HG03378 (cell line): ENCODE measurements around the gene MYH10.

Experiments
- ATAC-seq: cut with Tn5 transposase; IDR thresholded peaks from one replicate; pipeline ENCODE4 v1.9.1; 2021; ENCODE audit warnings: mild to moderate bottlenecking, moderate library complexity; ENCODE audit not compliant: unreplicated experiment

MYH10 gene

DNA sequence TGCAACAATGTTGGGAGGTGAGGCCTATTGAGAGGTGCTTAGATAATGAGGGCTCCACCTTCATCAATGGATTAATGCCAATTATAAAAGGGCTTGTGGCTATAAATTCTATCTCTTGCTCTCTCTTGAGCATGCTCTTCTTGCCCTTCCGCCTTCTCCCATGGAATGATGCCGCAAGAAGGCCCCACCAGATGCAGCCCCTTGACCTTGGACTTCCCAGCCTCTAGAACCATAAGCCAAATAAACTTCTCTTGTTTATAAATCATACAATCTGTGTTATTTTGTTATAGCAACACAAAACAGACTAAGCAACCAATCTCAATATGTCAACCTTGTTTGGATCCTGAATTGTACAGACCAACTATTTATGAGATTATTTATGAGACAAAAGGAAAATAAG, 20.0 kb downstream of the MYH10 start:
- no peak for ATAC-seq

DNA sequence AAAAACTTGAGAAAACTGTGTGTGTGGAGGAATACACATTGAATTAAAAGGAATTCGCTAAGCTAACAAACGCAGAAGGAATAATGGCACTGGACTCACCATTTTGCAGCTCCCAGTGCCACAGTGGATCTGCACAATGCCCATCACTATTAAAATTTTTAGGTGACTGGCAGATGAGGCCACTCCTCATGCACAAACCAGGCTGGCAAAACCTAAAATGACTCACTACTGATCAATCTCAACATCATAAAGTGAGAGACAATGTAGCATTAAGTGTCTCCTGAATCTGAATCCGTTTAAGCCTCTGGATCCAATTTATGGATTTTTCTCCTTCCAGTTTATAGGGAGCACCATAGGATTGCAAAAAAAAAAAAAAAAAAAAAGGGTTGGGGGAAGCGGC, 20.6 kb downstream of the MYH10 start:
- ATAC-seq: no peak

DNA sequence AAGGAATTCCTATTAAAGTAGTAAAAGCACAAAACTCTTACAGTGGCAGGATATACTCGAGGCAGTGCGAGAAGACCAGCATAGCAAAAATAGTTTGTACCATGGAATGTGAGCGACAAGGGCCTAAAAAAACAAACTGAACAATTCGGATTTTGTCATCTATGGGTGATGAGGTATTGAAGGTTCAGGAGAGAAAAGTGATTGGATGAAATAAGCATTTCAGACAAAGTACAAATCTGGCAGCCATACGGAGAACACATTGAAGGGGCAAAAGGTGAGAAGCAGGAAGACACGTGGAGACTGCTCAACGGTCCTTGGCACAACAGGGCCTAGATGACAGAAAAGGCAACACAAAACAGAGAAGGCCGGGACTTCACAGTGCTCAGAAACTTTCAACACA, 22.5 kb downstream of the MYH10 start:
- no peak for ATAC-seq

DNA sequence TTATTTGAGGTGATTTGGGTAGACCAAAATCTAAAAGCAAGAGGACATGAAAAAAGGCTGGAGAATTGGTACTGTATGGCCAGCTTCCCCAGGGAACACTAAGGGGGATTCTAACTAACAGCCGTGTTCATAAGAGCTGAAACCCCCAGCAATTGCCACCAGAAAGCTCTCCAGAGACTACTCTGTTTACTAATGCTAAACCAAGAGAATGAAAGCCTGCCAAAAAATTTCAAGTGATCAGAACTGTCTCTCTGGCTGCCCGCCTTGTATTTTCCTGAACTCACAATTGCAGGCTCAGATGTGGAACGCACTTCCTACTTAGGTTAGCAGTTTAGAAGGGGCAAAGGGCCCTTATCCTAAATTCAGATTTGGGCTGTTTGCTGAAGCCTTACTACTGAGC, 24.1 kb downstream of the MYH10 start:
- ATAC-seq: no peak

DNA sequence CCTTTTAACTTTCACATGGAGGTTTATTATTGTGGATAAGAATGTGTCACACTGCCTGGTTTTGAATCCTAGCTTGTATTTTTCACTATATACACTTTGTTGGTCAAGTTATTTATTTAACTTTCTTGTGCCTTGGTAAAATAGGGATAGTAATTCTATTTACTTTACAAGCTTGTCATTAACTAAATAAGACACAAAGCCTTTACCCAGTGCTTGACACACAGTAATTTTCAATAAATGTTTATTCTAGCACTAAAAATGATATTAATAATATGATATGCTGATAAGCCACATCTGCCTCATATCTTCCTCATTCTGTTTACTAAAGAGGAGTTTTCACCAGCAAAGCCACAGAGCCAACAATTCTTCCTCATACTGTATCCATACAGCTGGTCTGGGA, 27.8 kb downstream of the MYH10 start:
- no peak for ATAC-seq

DNA sequence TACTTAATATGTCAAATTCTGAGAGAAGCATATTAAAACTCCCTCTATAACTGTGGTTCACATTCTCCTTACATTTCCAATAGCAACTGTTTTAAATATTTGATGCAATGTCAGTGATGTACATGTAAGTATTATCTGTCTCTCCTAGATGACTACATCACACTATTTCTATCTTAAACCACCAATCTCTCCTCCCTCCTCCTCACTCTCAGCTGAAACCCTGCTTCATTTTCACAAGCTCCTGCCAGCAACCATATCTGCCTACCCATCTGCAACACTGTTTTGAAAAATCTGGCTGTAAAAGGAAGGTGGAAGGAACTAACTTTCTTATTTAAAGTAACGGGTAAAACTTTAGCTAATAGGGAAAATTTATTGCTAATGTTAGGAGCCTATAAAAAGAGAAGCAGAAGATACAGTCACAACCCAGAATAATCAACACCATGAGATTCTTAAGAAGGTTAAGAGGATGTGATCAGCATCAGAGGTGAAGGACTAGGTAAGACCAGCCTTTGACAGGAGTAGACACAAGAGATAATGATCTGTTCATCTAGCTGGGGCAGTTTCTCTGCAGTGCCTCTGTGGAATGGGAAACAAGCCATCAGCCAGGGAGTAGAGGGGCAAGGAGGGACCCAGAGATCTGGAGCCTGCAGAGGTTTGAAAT, 31.0 kb downstream of the MYH10 start:
- ATAC-seq: no peak

DNA sequence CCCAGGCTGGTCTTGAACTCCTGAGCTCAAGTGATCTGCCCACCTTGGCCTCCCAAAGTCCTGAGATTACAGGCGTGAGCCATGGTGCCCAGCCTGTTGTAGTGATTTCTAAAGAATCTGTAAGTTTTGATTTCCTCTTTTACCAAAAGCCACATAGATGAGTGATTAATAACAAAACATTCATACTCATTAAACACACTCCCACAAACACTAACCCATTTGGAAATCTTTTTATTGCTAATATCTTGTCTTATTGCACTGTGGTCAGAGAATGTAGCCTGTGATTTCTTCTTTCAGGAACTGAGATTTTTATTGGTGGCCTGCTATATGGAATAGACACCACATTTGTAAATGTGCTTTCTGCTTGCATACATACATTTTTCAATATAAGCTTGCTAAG, 31.6 kb downstream of the MYH10 start:
- ATAC-seq: no peak

DNA sequence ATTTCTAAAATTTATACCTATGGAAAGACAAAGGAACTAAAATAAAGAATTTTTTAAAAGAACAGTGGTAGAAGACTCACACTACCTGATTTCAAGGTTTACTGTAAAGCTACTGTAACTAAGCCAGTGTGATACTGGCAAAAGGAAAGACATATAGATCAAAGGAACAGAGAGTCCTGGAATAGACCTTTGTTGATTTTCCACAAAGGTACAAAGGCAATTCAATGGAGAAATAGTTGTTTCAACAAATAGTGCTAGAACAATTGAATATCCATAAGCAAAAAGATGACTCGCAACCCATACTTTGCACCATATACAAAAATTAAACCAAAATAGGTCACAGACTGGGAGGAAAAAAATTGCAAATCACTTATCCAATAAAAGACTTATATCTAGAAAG, 36.7 kb downstream of the MYH10 start:
- no peak for ATAC-seq

DNA sequence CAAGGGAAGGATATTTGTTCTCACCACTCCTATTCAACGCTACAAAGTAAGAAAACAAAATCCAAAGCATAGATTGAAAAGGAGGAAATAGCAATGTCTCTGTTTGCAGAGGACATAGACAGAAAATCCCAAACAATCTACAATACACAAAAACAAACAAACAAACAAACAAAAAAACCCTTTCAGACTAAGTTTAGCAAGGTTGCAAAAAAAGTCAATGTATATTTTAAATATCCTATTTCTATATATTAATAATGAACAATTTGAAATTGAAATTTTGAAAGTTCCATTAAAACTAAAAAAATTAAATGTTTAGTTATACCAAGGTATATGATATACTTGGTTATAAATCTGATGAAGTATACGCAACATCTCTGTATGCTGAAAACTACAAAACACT, 37.2 kb downstream of the MYH10 start:
- ATAC-seq: no peak

DNA sequence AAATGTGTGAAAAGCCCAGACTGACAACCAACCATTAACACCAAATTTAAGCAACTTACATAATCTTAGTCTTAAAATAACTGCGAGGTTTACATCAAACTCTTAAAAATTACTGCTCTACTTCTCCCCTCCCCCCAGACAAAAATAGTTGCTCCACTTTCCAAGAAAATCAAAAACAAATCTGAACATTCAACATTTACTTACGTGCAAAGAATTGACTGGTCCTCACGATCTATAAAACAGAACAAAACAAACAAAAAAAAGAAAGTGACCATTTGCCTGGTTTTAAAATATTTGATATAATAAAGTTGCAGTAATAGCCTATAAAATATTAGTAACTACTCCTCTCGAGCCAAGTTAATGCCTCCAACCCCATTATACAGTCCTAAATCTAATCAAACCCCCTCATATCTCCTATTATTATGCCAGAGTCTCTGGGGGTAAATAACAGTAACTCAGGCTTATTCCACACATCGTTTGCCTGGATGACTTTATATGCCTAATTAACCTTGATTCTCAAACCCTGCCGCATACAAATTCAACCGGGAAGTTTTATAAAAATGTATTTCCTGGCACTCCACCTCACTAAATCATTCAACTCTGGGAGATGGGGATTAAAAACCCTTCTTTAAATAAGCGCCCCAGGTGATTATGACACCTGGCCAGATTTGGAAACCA, 41.5 kb downstream of the MYH10 start:
- ATAC-seq: no peak

DNA sequence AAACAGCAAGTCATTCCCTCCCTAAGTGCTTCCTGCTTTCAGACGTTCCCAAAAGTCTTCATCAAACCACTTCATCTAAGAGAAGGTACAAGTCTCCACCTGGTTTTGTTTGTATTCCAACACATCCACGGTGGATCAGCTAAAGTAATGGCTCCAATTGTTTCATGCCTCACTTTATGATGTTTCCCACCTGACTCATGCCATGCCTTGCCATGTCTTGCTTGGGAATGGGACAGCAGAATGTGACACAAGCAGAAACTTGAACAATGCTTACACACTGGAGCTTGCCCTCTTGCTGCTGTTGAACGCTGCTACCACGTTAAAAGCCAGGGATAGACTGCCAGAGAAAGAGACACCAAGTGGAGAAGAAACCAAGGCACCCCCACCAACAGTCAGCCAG, 43.8 kb downstream of the MYH10 start:
- ATAC-seq: no peak

DNA sequence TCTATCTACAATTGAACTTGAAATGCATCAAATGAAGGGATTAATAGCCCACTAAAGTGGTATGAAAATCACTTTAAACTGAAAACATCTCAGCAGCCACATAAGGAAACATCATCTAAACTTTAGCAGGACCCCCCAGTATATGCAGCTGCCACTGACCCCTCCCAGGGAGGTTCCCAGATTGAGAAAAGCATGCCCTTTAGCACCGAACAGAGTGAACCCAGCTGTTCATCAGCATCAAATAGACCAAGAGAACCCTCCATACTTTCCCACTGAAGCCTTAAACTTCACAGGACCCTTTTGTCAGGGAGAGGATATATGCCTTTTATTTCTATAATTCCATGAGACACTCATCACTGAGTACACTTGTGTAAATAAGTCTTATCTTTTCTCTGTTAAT, 44.6 kb downstream of the MYH10 start:
- ATAC-seq: no peak

DNA sequence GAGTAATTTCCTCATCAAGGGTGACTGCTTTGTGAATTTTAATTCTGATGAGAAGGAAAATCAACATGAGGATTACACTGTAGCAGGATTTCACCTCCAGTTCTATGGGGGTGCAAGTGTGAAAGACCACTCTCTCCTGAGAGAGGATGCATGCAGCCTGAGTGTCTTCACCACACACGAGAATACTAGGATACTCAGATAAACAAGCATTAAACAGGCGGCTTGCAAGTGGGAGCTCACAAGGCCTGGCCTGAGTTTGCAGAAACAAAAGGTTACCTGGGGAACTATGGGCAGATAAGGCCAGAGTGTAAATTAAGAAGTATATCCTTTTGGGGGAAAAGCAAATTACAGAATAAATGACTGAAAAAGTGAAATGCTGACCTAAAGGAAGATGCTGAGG, 46.6 kb downstream of the MYH10 start:
- ATAC-seq: no peak

DNA sequence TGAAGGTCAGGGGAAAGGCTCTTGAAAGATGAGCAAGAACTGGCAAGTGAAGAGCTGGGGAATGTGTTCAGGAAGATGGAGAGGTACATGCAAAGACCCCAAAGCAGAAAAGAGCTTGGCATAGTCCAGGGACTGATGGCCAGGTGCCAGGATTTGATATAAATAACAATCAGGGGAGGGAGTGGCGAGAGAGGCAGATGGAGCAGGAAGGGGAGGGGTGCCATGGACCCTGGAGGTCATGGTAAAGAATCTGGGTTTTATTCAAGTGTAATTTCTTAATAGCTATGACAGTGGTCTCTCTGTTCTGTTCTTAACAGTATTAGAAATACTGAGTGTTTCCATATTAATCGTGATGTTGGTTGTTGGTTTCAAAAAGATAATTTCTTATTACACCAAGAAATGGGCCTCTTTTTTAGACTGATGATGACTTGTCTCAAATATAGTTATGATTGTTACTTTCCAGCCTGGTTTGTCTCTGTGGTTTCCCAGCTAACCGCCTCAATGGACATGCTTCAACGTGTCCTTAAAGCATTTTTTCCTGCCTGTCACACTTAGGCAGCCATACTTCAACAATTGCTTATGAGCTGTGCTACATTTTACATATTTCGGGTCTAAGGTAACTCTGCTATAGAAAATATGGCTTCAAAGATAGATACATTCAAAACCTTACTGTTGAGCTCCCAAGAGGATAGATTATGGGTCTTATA, 49.4 kb downstream of the MYH10 start:
- peak; percentile 46 for ATAC-seq

DNA sequence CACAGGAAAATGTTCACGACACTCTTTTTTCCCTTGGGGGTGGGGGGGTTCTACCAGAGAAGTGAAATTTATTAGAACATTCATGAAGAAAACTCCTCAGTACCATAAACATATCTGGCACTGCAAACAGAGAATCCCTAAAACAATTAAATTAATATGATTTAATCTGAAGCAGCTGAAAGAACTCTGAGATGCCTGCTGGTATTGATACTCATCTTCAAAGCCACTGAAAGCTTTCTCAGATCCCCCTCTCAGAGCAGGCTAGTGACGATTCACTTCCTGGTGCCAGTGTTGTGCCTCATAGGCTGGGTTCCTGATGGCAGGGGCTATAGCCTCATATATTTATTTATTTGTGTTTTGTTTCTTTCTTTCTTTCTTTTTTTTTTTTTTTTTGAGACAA, 52.7 kb downstream of the MYH10 start:
- ATAC-seq: no peak

DNA sequence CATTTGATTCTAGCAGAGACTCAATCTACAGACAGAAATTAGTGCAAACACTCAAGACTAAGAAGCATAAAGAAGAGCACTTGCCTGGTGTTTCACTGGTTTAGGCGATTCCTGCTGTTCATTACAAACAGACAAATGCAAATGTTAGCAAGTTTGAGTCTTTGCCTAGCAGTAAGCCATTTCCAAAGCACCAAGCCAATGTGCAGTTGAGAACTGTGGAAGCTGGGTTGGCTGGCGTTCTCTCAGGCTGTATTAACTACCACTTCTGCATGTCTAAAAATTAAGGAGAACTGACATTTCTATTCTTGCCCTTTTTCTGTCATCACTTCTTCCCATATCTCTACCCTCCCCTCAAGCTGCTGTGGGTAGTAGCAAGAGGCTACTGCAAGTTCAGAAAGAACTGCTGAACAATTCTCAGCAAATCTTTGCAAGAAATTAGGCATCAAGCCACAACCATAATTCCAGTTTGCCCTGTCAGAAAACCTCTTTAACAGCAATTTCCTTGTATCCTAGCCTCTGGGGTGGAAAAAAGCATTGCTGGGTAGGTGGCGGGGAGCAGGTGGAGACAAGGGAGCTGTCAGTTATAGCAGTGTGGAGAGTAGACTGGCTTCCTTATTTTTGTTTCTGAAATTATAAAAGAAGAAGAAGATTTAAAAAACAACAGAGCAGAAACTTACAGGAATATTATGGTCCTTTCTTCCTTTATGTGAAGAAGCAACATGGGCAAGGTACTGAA, 53.8 kb downstream of the MYH10 start:
- no peak for ATAC-seq

DNA sequence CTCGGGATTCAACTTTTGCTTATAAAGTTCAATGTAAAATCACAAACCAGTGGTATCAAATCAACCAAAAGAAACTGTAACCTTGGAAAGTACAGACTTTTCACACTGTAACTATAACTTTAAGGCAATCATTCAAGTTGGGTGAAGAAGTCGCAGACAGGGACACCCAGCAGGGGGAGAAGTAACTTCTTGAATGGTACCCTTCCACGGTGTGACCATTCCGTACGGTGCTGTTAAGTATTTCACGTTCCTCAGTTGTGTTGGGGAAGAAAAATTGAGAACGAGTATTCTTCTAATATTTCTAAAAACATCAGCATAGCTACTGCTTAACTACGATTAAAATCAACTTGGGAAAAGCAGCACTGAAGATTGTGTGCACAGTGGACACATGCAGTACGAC, 55.8 kb downstream of the MYH10 start:
- no peak for ATAC-seq

DNA sequence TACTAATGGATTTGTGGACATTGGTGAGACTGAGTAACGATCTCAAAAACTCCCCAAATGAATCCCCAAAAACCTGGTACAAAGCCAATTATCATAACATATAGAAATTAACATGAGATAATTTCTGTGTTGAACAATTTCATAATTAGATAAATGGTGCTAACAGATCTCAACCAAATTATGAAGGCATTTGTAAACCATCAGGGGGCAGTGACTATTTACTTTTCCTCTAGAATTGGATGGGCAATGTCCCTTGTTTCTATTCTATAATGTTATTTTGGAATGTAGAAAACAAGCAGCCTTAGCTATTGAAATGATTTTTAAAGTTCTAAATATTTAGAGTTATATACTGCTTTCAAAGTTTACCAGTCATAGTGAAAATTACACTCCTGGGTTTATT, 57.8 kb downstream of the MYH10 start:
- no peak for ATAC-seq

DNA sequence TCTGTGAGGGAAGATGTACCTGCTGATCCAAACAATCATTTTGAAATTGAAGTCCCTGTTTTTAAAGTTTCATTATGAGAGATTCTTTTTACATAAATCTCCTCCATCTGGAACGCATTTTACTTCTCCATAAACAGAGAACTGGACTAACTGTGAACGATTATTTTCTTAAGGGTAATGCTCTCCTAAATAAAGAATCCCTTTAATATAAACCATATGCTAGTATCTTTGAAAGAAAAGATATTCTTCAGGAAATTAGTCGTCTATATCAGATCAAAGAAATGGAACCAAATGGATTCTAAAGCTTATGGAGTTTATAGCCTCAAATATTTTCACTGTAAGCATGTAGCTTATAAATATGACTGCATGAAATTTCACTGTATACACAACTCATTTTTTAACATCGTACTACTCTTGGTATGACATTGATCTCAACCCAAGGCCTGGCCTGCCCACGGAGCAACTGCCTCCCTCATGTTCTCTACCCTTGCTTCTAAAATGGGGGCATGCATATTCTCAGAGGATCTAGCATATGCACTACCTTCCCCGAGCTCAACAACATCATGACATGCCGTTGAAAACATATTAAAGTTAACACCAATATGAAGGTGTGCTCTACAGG, 66.4 kb downstream of the MYH10 start:
- ATAC-seq: no peak

DNA sequence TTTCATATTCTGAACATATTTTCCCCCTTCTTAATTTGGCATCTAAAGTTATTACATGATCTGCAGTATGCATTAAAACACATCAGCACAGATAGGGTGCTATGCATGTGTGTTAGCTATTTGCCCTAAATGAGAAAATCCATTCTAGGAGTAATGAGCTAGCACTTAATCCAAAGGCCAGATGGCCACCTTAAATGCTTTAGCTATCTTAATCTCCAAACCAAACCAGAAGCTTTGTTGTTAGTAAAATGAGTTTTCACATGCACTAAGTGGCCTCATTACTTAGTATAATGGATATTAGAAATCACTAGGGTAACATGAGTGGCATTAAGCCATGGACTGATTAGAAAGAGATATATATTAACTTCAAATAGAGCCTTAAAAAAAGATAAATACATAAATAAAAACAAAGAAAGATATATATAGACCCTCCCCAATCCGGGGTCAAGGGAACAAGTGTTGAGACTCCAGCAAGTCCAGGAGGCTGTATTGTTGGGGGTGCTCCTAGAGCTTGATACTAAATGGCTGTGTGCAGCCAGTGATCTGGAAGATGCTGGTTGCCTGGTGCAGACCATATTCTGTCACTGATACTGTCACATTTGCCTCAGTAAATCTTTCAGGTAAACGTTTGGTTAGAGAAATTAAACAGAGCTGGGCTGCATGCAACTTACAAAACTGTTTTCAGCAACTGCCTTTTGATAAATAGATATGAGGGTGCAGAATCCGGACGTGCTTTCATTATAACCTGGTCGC, 67.3 kb downstream of the MYH10 start:
- no peak for ATAC-seq

DNA sequence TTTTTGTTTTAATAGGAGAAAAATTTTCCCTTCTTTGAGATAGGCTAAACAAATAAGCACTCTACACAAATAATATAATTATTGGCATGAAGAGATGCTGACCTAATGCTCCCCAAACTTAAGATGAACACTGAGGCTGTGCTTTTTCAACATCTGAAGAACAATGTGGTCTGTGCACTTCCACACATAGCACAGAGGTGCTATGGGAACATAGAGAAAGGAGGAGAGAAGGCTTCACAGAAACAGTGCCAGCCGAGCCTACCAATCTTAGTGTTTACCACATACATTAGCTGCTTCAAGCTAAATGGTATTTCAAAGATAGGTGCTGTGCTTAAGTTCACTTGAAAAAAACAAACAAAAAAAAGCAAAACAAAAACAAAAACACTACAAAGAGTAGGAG, 72.4 kb downstream of the MYH10 start:
- ATAC-seq: no peak
